GM21528 (cell line): ENCODE measurements around the gene MT1HL1.
"Not testable (repeated sequence)": the region's sequence is repeated elsewhere in the genome, so short reads cannot be mapped to it uniquely, and the experiment has no call there.

Experiments used
- ATAC-seq: cut with Tn5 transposase; IDR thresholded peaks from one replicate; pipeline ENCODE4 v1.9.1; 2021; ENCODE audit warnings: mild to moderate bottlenecking, moderate library complexity; ENCODE audit not compliant: unreplicated experiment, low FRiP score

The MT1HL1 gene

GRCh38 chr1:237018896-237019295 lies 14.7 kb upstream of the MT1HL1 start:
- no peak for ATAC-seq

DNA sequence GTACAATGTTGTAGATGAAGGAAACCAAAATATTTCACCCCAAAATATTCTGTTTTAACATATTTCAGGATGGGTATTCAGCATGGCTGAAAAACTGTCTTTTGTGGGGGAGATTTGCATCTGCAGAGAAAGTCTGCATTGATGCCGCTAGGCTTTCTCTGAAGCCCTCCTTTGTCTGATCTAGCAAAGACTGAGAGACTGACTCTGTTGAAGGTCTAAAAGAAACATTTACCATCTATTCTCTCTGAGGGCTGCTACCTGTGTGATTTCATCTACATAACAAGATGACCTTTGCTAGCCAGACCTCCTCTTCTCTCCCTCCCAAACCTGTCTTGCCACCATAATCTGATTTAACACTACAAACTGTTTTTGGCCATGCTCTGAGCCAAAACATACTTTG lies 12.4 kb upstream of the MT1HL1 start:
- ATAC-seq = no peak

DNA sequence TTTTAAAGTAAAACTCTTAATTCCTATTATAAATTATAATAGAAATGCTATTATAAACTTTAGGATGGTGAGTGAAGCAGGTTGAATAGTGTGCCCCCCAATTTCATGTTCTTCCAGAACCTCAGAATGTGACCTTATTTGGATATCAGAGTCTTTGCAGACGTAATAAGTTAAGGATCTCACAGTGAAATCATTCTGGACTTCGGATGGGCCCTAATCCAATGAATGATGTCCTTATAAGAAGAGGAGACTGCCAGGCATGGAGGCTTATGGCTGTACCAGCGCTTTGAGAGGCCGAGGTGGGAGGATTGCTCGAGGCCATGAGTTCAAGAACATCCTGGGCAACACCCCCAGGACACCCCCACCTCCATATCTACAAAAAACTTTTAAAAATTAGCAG lies 9.4 kb upstream of the MT1HL1 start:
- ATAC-seq = no peak

DNA sequence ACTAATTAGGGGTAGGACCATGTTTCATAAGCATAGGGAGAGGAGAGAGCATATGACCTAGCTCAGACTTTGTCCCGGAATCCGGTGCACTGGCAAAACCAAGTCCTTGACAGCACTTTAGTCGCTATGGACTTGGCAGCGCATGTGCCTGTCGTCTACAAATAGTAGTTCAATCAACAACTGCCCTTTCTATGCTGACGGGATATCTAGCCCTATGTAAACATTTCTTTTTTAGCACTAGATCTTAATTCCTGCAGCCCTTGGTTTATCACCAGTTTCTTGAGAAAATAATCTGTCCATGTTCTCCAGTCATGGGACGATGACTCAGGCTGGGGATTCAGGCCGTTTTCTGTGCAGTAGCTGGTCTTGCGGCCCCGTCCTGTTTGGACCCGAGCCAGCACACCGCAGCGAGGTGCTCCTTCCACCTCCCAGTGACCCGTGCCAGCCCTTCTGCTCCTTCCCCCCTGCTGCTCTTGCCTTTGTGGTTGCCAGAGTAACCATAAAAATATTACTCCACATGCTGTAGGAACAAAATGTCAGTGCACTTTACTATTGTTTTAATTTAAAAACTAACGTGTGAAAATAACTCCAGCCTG lies 8.6 kb upstream of the MT1HL1 start:
- no peak for ATAC-seq

DNA sequence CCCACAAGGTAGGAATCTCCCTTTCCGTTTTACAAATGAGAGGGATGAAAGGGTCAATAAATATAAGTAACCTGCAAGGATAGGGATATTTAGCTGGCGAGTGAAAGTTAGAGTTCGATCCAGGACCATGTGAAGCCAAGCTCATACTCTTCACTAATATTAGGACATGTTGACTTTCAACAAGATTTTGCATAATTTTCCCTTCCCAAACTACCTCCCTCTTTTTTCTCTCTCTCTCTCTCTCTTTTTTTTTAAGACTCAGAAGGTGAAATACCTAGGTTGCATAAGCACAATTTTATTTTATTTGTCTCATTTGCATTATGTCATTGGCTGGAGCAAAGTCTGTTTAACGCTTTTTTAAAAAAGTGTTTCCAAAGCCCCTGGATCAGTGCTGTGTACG lies 8.1 kb upstream of the MT1HL1 start:
- ATAC-seq = no peak

DNA sequence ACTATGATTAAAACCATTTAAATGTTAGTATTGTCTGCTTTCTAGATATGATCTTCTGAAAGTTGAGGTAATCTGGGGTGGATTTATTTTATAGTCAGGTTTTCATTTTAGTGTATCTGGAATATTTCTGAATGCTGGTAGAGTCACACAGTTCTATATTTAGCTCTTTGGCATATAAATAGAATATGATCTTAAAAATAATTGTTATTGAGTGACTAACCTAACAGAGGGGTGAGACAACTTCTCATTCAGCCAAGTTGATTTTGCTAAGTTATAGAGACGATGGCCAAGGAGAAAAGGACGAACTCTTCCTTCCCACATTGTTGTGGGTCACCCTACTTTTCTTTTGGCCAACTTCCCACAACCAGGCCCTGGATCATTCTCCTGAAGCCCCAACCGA lies 7.2 kb upstream of the MT1HL1 start:
- ATAC-seq = no peak

DNA sequence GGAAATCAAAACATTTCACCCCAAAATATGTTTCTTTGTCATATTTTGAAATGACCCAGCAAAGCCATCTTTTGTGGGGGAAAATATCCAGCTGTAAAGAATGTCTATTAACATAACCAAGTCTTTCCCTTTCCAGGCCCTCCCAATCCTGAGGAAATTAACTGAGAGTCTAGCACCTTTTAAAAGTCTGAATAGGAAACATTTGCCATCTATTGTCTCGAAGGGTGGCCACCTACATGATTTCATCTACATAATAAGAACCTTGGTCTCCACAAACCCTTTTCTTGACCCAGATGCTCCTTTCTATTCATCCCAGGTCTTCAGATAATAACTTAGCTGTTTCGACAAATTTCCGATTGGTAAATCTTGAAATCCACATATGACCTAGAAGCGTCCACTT lies 5.4 kb upstream of the MT1HL1 start:
- ATAC-seq = no peak

DNA sequence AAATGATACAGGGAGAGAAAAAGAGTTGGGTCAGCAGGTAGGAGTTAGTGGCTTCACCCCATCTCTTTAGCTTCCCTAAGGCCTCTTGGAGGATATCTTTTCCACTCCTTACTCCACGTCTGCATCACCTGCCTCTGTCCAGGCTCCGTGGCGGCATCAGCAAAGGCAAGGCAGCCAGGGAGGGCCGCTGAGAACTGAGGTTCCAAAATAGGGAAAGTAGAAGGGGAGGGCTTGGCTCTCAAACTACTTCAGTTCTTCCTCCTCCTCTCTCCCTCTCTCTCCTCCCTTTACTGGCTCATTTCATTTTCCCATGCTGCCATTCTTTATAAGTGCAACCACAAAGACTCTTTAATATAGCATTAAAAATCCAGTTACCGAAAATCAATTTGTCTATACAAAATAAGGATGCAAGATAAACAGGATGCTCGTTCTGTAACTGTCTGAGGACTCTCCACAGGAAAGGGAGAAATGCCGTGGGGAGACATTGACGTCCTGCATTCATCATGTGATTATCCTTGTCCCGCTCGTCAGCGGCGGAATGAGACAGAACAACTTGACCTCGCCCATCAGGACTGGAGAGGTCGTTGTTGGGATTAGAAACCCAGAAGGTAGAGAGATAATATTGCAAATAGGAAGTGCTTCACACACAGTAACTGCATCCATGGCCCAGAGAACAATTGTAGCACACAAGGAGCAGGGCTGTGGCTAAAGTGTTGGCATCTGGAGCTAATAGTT lies 3.1 kb upstream of the MT1HL1 start:
- ATAC-seq = no peak

- no peak for ATAC-seq
Observed at GRCh38 chr1:237005674-237006073, 1.4 kb upstream of the MT1HL1 start.

DNA sequence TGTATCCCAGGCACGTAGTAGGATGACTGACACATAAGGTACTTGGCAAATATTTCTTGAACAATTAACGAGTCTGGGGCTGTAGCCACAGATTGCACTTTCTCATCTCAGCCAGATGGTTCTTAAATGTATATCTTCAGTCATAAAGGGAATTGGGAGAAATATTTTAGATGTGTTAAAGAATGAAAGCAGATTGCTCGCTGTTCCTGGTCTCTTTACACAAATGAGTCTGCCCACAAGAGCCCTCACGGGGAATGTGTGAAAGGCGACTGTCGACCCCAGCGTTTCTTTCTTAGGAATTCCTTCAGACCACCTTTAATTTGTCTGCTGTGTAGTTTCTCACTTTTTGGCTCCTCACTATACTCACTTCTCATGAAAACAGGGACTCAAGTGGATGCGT lies 725 bp downstream of the MT1HL1 start:
- ATAC-seq = no peak

- no peak for ATAC-seq
Observed at GRCh38 chr1:237000191-237000590, 4.0 kb downstream of the MT1HL1 start.

GRCh38 chr1:236998546-236998945 lies 5.7 kb downstream of the MT1HL1 start:
- no peak for ATAC-seq

- no peak for ATAC-seq
Observed at GRCh38 chr1:236997882-236998281, 6.4 kb downstream of the MT1HL1 start.

GRCh38 chr1:236997361-236997760 lies 6.9 kb downstream of the MT1HL1 start:
- ATAC-seq = no peak

- ATAC-seq = no peak
Observed at GRCh38 chr1:236994450-236994849, 9.8 kb downstream of the MT1HL1 start.

GRCh38 chr1:236992449-236992848 lies 11.8 kb downstream of the MT1HL1 start:
- ATAC-seq = no peak

DNA sequence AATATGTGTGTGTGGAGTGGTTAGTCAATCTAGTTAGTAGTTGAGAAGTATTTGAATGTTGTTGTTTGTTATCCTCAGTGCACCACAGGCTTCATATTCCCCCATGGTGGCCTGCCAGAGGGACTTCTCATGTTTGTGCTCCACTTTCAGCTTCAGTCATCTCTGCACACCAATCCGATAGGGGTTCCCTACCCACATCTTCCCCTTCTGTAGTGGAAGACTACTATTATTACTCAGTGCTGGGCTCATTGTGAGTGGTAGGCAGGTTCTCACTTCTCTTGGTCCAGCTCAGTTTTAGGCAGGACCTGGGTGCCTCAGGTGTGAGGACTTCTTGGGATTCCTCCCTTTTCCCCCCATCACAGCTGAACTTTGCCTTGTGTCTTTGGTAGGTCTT lies 14.2 kb downstream of the MT1HL1 start:
- no peak for ATAC-seq

GRCh38 chr1:236989290-236990051 lies 14.8 kb downstream of the MT1HL1 start:
- ATAC-seq = no peak

GRCh38 chr1:236983818-236984217 lies 20.4 kb downstream of the MT1HL1 start:
- no peak for ATAC-seq

DNA sequence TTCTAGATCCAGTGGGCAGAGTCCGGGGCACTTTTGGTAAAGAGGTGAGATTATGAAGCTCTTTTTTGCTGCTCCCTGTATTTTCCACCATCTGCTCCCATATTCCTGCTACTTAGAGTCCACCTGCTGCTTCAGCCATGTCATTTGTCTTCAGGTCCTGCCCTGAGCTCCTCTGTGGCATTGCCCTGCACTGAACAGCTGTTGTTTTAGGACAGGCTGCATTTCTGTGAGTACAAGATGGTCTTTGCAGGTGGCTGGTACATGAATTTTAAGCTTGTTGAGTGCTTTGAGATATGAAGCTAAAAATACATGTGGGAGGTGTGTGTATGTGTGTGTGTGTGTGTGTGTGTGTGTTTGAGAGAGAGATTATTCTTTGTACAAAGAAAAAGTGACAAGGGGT lies 21.9 kb downstream of the MT1HL1 start:
- no peak for ATAC-seq

GRCh38 chr1:236981431-236981830 lies 22.8 kb downstream of the MT1HL1 start:
- not testable (repeated sequence) for ATAC-seq

- ATAC-seq = no peak
Observed at GRCh38 chr1:236980673-236981072, 23.6 kb downstream of the MT1HL1 start.
